Measurements from ENCODE around the gene TFIP11. TPM values are rescaled to one million over a fixed set of nuclear protein-coding genes. Genes with fewer than 3 reads are reported as not detected.

The TFIP11 gene
- total and polyA plus RNA-seq, 10 of the 15 experiments (the other 5 are each of a cell fraction or from before 2014, with no cell fraction given) = 14.2 to 43.3 (median 31.9) TPM

DNA sequence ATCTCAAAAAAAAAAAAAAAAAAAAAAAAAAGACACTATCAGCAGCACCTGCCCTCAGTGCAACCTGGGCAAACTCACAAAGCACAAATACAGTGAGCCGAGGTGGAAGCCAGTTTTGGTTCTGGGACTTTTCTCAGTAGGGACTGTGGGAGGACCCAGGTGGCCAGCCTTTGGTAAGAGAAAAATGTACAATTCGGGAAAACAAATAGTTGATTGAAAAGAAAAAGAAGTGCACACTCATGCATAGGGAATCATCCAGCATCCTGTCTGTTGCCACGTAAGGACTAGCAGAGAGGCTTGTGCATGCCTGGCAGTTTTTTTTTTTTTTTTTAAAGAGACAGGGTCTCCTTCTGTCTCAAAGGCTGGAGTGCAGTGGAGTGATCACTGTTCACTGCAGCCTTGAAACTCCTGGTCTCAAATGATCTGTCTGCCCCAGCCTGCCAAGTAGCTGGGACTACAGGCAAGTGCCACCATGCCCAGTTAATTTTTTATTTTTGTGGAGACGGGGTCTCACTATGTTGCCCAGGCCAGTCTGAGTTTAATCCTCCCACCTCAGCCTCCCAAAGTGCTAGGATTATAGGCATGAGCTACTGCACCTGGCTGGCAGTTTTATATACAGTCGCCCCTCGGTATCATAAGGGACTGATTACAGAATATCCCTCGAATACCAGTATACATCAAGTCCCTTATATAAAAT lies 40.9 kb upstream of the TFIP11 start:
- H3K4me1 ChIP-seq (ENCODE audit: control insufficient read depth, insufficient read depth, low read length) = no peaks in the 10 kb centered on the region
- POLR2A ChIA-PET = no interaction called here
- no peak overlapping the region for H2AFZ ChIP-seq (ENCODE audit: control insufficient read depth, low read depth, low read length)
- SMC1A ChIA-PET (ENCODE audit: uncharacterized antibody, unreplicated experiment) = interaction anchor here (0.6 to 1.1 kb wide), 2 partner anchors 9 to 25 kb away, joined by 3 read pairs; no protein-coding TSS in a partner anchor
- no peak for ATAC-seq
- no peak overlapping the region for H3K9ac ChIP-seq (ENCODE audit: control insufficient read depth, insufficient read depth, low read length)
- H3K4me3 ChIP-seq = no peak overlapping the region
- no peak overlapping the region for H3K27ac ChIP-seq (ENCODE audit: control insufficient read depth, insufficient read depth)
- H4K20me1 ChIP-seq (ENCODE audit: control insufficient read depth, insufficient read depth) = no peaks in the 10 kb centered on the region
- H3K9me3 ChIP-seq (replicated peaks; ENCODE audit: control insufficient read depth, insufficient read depth, low read length) = no peaks in the 10 kb centered on the region
- DNase-seq (ENCODE audit: low read depth, low spot score) = no peak
- WGBS (ENCODE audit: insufficient coverage, insufficient replicate concordance, low lambda C conversion rate, missing lambda C conversion rate) = 68% methylated on average over 7 of the region's 7 CpGs
- no peak overlapping the region for H3K4me2 ChIP-seq (ENCODE audit: control insufficient read depth, insufficient read depth)
- intact Hi-C loops (cut with micrococcal nuclease; ENCODE audit: unreplicated experiment) (no loop called here), in situ Hi-C loops (cut with MboI) (no loop called here)
- no TSS peak for BruUV-seq (replicated peaks)
- FAIRE-seq = no peak
- no peaks in the 10 kb centered on the region for H3K27me3 ChIP-seq (replicated peaks in 1 of 2; ENCODE audit: control insufficient read depth in 2 of 2, insufficient read depth in 2 of 2, low read length in 1 of 2)
- TF ChIP-seq BRCA1 (IDR thresholded peaks at IDR 0.05; ENCODE audit: low read depth, low read length) (no peak), TCF3 (IDR thresholded peaks at IDR 0.05; ENCODE audit: borderline replicate concordance, insufficient read depth, low read depth, low read length) (no peak), SP1 (IDR thresholded peaks at IDR 0.05; ENCODE audit: low read depth, low read length) (no peak)
- H3K36me3 ChIP-seq (ENCODE audit: control insufficient read depth in 2 of 2, insufficient read depth in 2 of 2, low read length in 1 of 2) = no peaks in the 10 kb centered on the region; a peak in 3 of 4 replicates
- CTCF ChIA-PET = no interaction called here
- H3K79me2 ChIP-seq (ENCODE audit: control insufficient read depth, insufficient read depth, low read length) = no peaks in the 10 kb centered on the region; the same call in none of the 2 replicates
- RAD21 ChIA-PET (ENCODE audit: unreplicated experiment) = no interaction called here

GRCh38 chr22:26552466-26552865 lies 40.2 kb upstream of the TFIP11 start:
- Histone ChIP-seq H4K20me1 (ENCODE audit: control insufficient read depth, insufficient read depth) (no peaks in the 10 kb centered on the region), H3K36me3 (ENCODE audit: control insufficient read depth in 2 of 2, insufficient read depth in 2 of 2, low read length in 1 of 2) (no peaks in the 10 kb centered on the region; a peak in 3 of 4 replicates), H3K4me2 (ENCODE audit: control insufficient read depth, insufficient read depth) (no peak overlapping the region), H3K9ac (ENCODE audit: control insufficient read depth, insufficient read depth, low read length) (no peak overlapping the region), H2AFZ (ENCODE audit: control insufficient read depth, low read depth, low read length) (no peak overlapping the region), H3K4me3 (no peak overlapping the region), H3K4me1 (ENCODE audit: control insufficient read depth, insufficient read depth, low read length) (no peaks in the 10 kb centered on the region), H3K79me2 (ENCODE audit: control insufficient read depth, insufficient read depth, low read length) (no peaks in the 10 kb centered on the region; the same call in none of the 2 replicates), H3K27me3 (replicated peaks in 1 of 2; ENCODE audit: control insufficient read depth in 2 of 2, insufficient read depth in 2 of 2, low read length in 1 of 2) (no peaks in the 10 kb centered on the region), H3K27ac (ENCODE audit: control insufficient read depth, insufficient read depth) (no peak overlapping the region), H3K9me3 (replicated peaks; ENCODE audit: control insufficient read depth, insufficient read depth, low read length) (no peaks in the 10 kb centered on the region)
- no TSS peak for BruUV-seq (replicated peaks)
- in situ Hi-C loops (cut with MboI) = no loop called here
- no peak for ATAC-seq
- WGBS (ENCODE audit: insufficient coverage, insufficient replicate concordance, low lambda C conversion rate, missing lambda C conversion rate) = 80% methylated on average over 10 of the region's 10 CpGs
- ChIA-PET POLR2A (no interaction called here), RAD21 (ENCODE audit: unreplicated experiment) (no interaction called here), CTCF (no interaction called here), SMC1A (ENCODE audit: uncharacterized antibody, unreplicated experiment) (interaction anchor here (0.6 to 1.1 kb wide), 2 partner anchors 9 to 26 kb away, joined by 3 read pairs; no protein-coding TSS in a partner anchor)
- FAIRE-seq = no peak
- DNase-seq (ENCODE audit: low read depth, low spot score) = no peak
- intact Hi-C loops (cut with micrococcal nuclease; ENCODE audit: unreplicated experiment) = no loop called here
- TF ChIP-seq PAX5 (IDR thresholded peaks at IDR 0.05; ENCODE audit: borderline replicate concordance, low read depth, low read length) (no peak), IKZF1 (conservative IDR thresholded peaks at IDR 0.05) (no peak), HCFC1 (IDR thresholded peaks at IDR 0.05; ENCODE audit: low read length) (no peak), SMARCA5 (IDR thresholded peaks at IDR 0.05) (no peak), LARP7 (IDR thresholded peaks at IDR 0.05) (no peak), NR2F1 (conservative IDR thresholded peaks at IDR 0.05) (no peak), TAF1 (IDR thresholded peaks at IDR 0.05; ENCODE audit: borderline replicate concordance, low read depth, low read length) (no peak), BMI1 (IDR thresholded peaks at IDR 0.05; ENCODE audit: borderline replicate concordance) (no peak), BHLHE40 (IDR thresholded peaks at IDR 0.05; ENCODE audit: borderline replicate concordance in 1 of 2, low read depth in 2 of 2, low read length in 1 of 2) (no peak), CHD1 (IDR thresholded peaks at IDR 0.05; ENCODE audit: low read depth, low read length) (no peak)
- TF ChIP-seq, protein P1, sequence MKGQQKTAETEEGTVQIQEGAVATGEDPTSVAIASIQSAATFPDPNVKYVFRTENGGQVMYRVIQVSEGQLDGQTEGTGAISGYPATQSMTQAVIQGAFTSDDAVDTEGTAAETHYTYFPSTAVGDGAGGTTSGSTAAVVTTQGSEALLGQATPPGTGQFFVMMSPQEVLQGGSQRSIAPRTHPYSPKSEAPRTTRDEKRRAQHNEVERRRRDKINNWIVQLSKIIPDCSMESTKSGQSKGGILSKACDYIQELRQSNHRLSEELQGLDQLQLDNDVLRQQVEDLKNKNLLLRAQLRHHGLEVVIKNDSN (IDR thresholded peaks at IDR 0.05; ENCODE audit: borderline replicate concordance, extremely low read length, insufficient read depth, low read depth, low read length) = no peak

All from GM12878 (cell line).